PFSK-1 (cell line): ENCODE data around the gene IFT22. TPM values are rescaled to one million over a fixed set of nuclear protein-coding genes. Genes with fewer than 3 reads are reported as not detected.

ENCODE experiments used
- FOXP2 ChIP-seq: optimal IDR thresholded peaks from 2 replicates; pipeline ENCODE3; 2011; ENCODE audit warnings: borderline replicate concordance, control low read depth, inconsistent platforms; ENCODE audit not compliant: insufficient read depth; ENCODE audit errors: extremely low read length, extremely low read depth
- POLR2AphosphoS5 ChIP-seq: IDR thresholded peaks from 2 replicates; pipeline ENCODE4 v1.6.1; 2012; ENCODE audit warnings: low read depth, mild to moderate bottlenecking, control low read depth, low read length, moderate library complexity
- SIN3A ChIP-seq: IDR thresholded peaks from 2 replicates; pipeline ENCODE4 v1.6.1; 2012; ENCODE audit warnings: mild to moderate bottlenecking, low read length, moderate library complexity, borderline replicate concordance; ENCODE audit not compliant: insufficient read depth
- TAF1 ChIP-seq: IDR thresholded peaks from 2 replicates; pipeline ENCODE4 v1.6.1; 2012; ENCODE audit warnings: low read length, control low read depth, borderline replicate concordance; ENCODE audit not compliant: insufficient read depth
- polyA plus RNA-seq: library from polyadenylated mRNA; unstranded; fragments of >200 nt; gene quantifications from one replicate; pipeline ENCODE4 v1.2.1, GENCODE V29; 2012; ENCODE audit warnings: low read depth, missing spikeins; ENCODE audit not compliant: insufficient read length
- TF ChIP-seq, protein P1 (sequence below), 2 experiments: IDR thresholded peaks; 2 replicates each; pipeline versions ENCODE4 v1.6.1 to v1.8.0; 2011 to 2012; ENCODE audit warnings: low read depth in 2 of 2, low read length in 2 of 2, control low read depth in 1 of 2, inconsistent platforms in 1 of 2, mild to moderate bottlenecking in 1 of 2, moderate library complexity in 1 of 2; ENCODE audit not compliant: insufficient read depth in 1 of 2

IFT22 gene
- 13.7 TPM for polyA plus RNA-seq

DNA sequence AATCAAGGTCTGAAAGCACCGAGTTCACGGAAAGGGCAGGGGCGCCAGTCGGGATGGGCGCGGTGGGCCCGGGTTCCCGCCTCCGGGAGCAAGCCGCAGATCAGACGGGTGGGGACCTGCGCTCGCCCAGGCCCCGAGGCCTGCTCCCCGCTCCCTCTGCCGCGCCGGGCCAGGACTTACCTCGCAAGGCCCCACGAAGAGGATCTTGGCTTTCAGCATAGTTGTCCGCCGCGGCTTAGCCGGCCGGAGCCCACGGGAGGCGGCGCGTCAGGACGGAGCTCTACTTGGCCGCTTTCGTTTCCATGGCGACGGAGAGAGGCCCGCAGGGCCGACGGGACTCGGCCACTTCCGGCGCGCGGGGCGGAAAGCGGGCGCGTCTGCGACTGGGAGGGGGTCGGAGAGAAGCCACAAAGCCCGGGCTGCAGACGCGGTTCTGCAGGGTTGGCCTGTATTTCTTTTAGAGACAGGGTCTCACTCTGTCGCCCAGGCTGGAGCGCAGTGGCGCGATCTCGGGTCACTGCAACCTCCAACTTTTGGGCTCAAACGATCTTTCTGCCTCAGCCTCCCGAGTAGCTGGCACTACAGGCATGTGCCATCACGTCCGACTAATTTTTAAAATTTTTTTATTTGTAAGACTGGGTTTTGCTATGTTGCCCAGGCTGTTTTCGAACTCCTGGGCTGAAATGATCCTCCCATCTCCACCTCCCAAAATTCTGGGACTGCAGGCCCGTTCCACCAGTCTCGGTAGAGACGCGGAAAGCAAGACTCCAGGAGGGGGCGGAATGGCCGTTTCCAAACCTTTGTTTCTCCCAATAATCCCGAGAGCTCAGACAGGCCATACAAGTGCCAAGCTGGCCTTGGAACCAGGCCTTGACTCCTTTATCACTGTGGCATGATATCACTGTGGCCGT lies at the start of gene IFT22:
Gene IFT22, minus strand, starts transcription at position 322 of the 911 bp plus-strand sequence. Its CDS starts 103 bp downstream, at position 219.
- peak; percentile 71 for TF ChIP-seq POLR2AphosphoS5
- TF ChIP-seq, protein P1, sequence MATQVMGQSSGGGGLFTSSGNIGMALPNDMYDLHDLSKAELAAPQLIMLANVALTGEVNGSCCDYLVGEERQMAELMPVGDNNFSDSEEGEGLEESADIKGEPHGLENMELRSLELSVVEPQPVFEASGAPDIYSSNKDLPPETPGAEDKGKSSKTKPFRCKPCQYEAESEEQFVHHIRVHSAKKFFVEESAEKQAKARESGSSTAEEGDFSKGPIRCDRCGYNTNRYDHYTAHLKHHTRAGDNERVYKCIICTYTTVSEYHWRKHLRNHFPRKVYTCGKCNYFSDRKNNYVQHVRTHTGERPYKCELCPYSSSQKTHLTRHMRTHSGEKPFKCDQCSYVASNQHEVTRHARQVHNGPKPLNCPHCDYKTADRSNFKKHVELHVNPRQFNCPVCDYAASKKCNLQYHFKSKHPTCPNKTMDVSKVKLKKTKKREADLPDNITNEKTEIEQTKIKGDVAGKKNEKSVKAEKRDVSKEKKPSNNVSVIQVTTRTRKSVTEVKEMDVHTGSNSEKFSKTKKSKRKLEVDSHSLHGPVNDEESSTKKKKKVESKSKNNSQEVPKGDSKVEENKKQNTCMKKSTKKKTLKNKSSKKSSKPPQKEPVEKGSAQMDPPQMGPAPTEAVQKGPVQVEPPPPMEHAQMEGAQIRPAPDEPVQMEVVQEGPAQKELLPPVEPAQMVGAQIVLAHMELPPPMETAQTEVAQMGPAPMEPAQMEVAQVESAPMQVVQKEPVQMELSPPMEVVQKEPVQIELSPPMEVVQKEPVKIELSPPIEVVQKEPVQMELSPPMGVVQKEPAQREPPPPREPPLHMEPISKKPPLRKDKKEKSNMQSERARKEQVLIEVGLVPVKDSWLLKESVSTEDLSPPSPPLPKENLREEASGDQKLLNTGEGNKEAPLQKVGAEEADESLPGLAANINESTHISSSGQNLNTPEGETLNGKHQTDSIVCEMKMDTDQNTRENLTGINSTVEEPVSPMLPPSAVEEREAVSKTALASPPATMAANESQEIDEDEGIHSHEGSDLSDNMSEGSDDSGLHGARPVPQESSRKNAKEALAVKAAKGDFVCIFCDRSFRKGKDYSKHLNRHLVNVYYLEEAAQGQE (IDR thresholded peaks at IDR 0.05; ENCODE audit: insufficient read depth in 1 of 2, low read depth in 2 of 2, low read length in 2 of 2): no peak
- peak; percentile 30 for TF ChIP-seq FOXP2

DNA sequence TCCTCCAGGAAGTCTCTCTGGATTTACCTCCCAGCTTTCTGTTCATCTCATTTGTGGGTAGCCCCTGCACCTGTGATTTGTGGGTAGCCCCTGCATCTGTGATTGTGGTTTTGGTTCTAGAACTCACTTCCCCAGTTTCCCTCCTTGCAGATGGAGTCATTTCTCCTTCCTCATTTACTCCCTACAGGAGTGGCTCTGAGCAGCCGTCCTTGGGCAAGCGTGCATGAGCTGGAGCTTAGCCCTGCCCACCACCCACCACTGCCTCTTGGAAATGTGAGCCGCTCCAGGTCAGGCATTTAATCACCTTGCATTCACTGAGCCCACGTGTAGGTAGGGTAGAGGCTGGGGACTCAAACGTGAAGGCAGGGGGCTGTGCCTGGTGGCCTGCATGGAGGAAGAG lies 49.2 kb upstream of the IFT22 start:
- TF ChIP-seq POLR2AphosphoS5: no peak
- TF ChIP-seq FOXP2: no peak
- no peak for TF ChIP-seq SIN3A
- TF ChIP-seq, protein P1 (IDR thresholded peaks at IDR 0.05; ENCODE audit: insufficient read depth in 1 of 2, low read depth in 2 of 2, low read length in 2 of 2): no peak
- TF ChIP-seq TAF1: no peak

DNA sequence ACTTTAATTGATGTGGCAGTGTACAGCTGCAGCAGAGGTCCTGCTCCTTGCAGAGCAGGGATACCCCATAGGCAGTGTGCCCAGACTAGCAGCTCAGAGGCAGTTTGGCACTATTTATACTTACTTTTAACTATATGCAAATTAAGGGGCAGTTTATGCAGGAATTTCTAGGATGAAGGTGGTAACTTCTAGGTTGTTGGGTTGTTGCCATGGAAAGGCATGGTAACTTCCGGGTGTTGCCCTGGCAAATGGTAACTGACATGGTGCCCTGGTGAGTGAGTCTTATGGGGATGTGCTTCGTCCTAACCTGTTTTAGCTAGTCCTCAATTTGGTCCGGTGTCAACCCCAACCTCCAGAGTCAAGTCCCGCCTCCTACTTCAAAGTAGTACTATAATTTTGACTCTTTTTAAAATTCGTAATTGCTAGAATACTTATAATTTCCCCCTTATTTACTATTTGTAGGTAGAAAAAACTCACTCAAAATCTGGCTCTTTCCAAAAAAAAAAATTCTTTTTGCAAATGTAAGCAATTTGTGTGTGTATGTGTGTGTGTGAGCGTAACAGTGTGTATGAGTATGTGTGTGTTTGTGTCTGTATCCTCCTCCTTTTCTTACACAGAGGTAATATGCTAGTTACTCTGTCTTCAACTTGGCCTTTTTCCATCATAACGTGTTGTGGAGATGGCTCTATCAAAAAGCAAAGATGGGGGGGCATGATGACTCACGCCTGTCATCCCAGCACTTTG lies 47.0 kb upstream of the IFT22 start:
- TF ChIP-seq, protein P1 (IDR thresholded peaks at IDR 0.05; ENCODE audit: insufficient read depth in 1 of 2, low read depth in 2 of 2, low read length in 2 of 2): no peak
- TF ChIP-seq FOXP2 (no peak), TAF1 (no peak), POLR2AphosphoS5 (no peak), SIN3A (no peak)

DNA sequence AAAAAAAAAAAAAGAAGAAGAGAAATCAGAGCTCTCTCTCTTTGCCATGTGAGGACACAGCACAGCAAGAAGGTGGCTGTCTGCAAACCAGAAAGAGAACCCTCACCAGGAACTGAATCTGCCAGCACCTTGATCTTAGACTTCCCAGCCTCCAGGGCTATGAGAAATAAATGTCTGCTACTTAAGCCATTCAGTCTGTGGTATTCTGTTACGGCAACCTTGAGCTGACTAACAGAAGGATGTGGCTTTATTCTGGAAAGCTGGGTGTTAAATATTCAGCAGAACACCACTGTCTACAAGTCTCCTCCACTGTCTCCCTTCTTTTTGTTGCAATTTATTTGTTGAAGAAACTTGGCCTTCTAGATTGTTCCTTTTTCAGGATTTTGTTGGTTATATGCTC lies 46.1 kb upstream of the IFT22 start:
- TF ChIP-seq POLR2AphosphoS5: no peak
- no peak for TF ChIP-seq SIN3A
- TF ChIP-seq FOXP2: no peak
- no peak for TF ChIP-seq TAF1
- TF ChIP-seq, protein P1 (IDR thresholded peaks at IDR 0.05; ENCODE audit: insufficient read depth in 1 of 2, low read depth in 2 of 2, low read length in 2 of 2): no peak
